PC-3 (cell line): ENCODE measurements around the gene NR1H2. TPM values are rescaled to one million over a fixed set of nuclear protein-coding genes. Genes with fewer than 3 reads are reported as not detected.
"Not testable (repeated sequence)": the region's sequence is repeated elsewhere in the genome, so short reads cannot be mapped to it uniquely, and the experiment has no call there.

Experiments
- ATAC-seq: fragments of 200-7000 bp; cut with Tn5 transposase; 2 replicates; pipeline ENCODE4 v1.9.1; 2020; ENCODE audit warnings: mild to moderate bottlenecking, moderate library complexity
- BruUV-seq: library from RNA; stranded (reverse); fragments of 400-500 nt; replicated peaks from 2 replicates; lab custom pipeline; 2021; lab: Mats Ljungman, UMichigan
- CTCF ChIA-PET: fragments of 300-600 bp; sonication (Branson Sonifier 250); formaldehyde crosslinking; loops from one replicate; lab custom pipeline; 2022; ENCODE audit warnings: antibody characterized with exemption; lab: Charles Lee
- POLR2A ChIA-PET: fragments of 300-600 bp; sonication (Branson Sonifier 250); formaldehyde crosslinking; loops from one replicate; lab custom pipeline; 2022; ENCODE audit warnings: antibody characterized with exemption; ENCODE audit not compliant: unreplicated experiment; lab: Charles Lee
- DNase-seq: peaks from one replicate; pipeline ENCODE4 v3.0.0-alpha.2; 2015
- H2AFZ ChIP-seq: fragments of 300-600 bp; sonication (generic); 2 replicates; pipeline ENCODE4 v1.6.0; 2016; ENCODE audit warnings: antibody characterized with exemption, low read length
- H3F3A ChIP-seq: fragments of 300-600 bp; sonication (generic); one replicate; pipeline ENCODE4 v1.6.0; 2017; ENCODE audit warnings: antibody characterized with exemption, low read length, control low read depth, mild to moderate bottlenecking; ENCODE audit not compliant: unreplicated experiment
- H3K27ac ChIP-seq: fragments of 300-600 bp; sonication (generic); 2 replicates; pipeline ENCODE4 v1.5.1; 2016; ENCODE audit warnings: mild to moderate bottlenecking, low read length
- H3K27me3 ChIP-seq: fragments of 300-600 bp; sonication (generic); 2 replicates; pipeline ENCODE4 v1.6.1; 2016; ENCODE audit warnings: low read length, mixed read lengths
- H3K36me3 ChIP-seq: fragments of 300-600 bp; sonication (generic); 2 replicates; pipeline ENCODE4 v1.6.1; 2016; ENCODE audit warnings: low read depth, mixed run types, low read length, mixed read lengths
- H3K4me1 ChIP-seq: fragments of 300-600 bp; sonication (generic); 2 replicates; pipeline ENCODE4 v1.5.1; 2016; ENCODE audit warnings: low read length; ENCODE audit not compliant: insufficient read depth
- H3K4me2 ChIP-seq: fragments of 300-600 bp; sonication (generic); 2 replicates; pipeline ENCODE4 v1.6.0; 2016; ENCODE audit warnings: low read length
- H3K4me3 ChIP-seq: fragments of 300-600 bp; sonication (generic); 2 replicates; pipeline ENCODE4 v1.5.1; 2016; ENCODE audit warnings: mild to moderate bottlenecking, low read length, mixed read lengths
- H3K79me2 ChIP-seq: fragments of 300-600 bp; sonication (generic); 2 replicates; pipeline ENCODE4 v1.6.1; 2017; ENCODE audit warnings: low read length, mixed read lengths
- H3K9ac ChIP-seq: fragments of 300-600 bp; sonication (generic); 2 replicates; pipeline ENCODE4 v1.6.0; 2016; ENCODE audit warnings: mild to moderate bottlenecking, low read length
- H3K9me2 ChIP-seq: fragments of 300-600 bp; sonication (generic); replicated peaks from 2 replicates; pipeline ENCODE4 v1.6.1; 2016; ENCODE audit warnings: mixed run types, low read length, mixed read lengths
- H3K9me3 ChIP-seq: fragments of 300-600 bp; sonication (generic); 2 replicates; pipeline ENCODE4 v1.6.1; 2016; ENCODE audit warnings: low read length, mixed read lengths
- H4K20me1 ChIP-seq: fragments of 300-600 bp; sonication (generic); 2 replicates; pipeline ENCODE4 v1.6.1; 2016; ENCODE audit warnings: low read length, mixed read lengths
- EZH2 ChIP-seq: fragments of 300-600 bp; sonication (generic); IDR thresholded peaks from one replicate; pipeline ENCODE4 v1.6.1; 2017; ENCODE audit warnings: antibody characterized with exemption, mild to moderate bottlenecking, low read length; ENCODE audit not compliant: unreplicated experiment
- EZH2phosphoT487 ChIP-seq: fragments of 300-600 bp; sonication (generic); IDR thresholded peaks from 2 replicates; pipeline ENCODE4 v1.6.1; 2018; ENCODE audit warnings: mild to moderate bottlenecking, antibody characterized with exemption, low read length, borderline replicate concordance
- intact Hi-C: fragments of 100-400 bp; cut with micrococcal nuclease; formaldehyde crosslinking; loops from 2 replicates; pipeline ENCODE4 v1.9.0; 2023
- total RNA-seq: library from RNA; depleted of rRNA; stranded (reverse); fragments of >200 nt; gene quantifications from 2 replicates; pipeline ENCODE4 v1.2.3, GENCODE V29; 2014
- TF ChIP-seq, protein P1 (sequence below): fragments of 300-600 bp; sonication (generic); conservative IDR thresholded peaks from 2 replicates; pipeline ENCODE4 v1.5.1; 2017; ENCODE audit warnings: antibody characterized with exemption, low read depth, mild to moderate bottlenecking, low read length

Gene NR1H2
- total RNA-seq, 1 experiment from 2014 or later, result 130 TPM

DNA sequence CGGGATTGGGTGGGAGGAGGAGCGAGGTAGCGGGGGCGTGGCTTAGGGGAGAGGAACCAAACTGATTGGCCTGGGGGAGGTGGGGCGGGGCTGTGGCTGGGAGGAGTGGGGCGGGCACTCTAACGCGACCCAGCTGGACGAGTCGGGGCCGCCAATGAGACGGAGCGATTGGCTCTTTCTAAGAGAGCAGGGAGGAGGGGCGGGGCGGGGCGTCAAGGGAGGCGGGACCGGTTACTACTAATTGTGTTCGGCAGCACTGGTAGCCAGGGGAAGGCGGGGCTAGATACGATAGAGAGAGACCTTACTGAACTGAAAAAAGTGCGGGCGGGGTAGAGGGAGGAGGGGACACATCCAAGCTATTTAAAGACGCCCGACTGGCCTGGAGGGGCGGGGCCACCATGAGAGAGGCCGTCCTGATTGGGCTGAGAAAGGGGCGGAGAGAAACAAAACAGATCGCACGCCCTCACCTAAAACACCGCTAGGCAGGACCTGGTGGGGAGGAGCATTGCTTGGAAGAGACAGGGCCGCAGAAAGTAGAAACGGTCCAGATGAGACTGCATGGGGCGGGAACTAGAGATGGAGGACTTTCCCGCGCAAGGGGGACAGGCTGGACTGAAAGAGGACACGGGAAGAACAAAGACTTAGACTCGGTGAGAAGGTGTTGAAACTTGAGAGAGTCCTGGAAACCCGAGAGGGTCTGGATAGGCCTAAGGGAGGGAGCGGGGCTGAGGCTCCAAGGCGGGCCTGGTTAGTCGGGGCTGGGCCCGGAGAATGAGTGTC lies 46.9 kb upstream of the NR1H2 start, which contains the start of gene KCNC3:
Gene KCNC3, minus strand, starts transcription at position 232 of the 780 bp plus-strand sequence. CDS start 295 bp downstream, outside the sequence.
- Histone ChIP-seq H3K36me3 (no peaks in the 10 kb centered on the region), H3F3A (no peaks in the 10 kb centered on the region), H3K9me3 (no peaks in the 10 kb centered on the region), H3K79me2 (no peaks in the 10 kb centered on the region), H3K4me2 (peak within 1 kb of the TSS; percentile 86), H3K27me3 (no peaks in the 10 kb centered on the region), H2AFZ (peak within 1 kb of the TSS; percentile 76), H3K9me2 (no peaks in the 10 kb centered on the region), H3K27ac (no peak within 1 kb of the TSS), H3K4me3 (peak within 1 kb of the TSS; percentile 64), H3K9ac (no peak within 1 kb of the TSS), H3K4me1 (peaks cover 16% of the 10 kb centered on the region; the same call in 1 of the 2 replicates), H4K20me1 (peaks cover 13% of the 10 kb centered on the region; the same call in 1 of the 2 replicates)
- CTCF ChIA-PET, result interaction anchor here (0.6 to 1.9 kb wide), 17 partner anchors 13 to 1374 kb away, joined by 3 to 35 read pairs (median 8); partner anchors contain the start of gene ZNF473
- TF ChIP-seq EZH2 (no peak), EZH2phosphoT487 (no peak)
- TF ChIP-seq, protein P1, sequence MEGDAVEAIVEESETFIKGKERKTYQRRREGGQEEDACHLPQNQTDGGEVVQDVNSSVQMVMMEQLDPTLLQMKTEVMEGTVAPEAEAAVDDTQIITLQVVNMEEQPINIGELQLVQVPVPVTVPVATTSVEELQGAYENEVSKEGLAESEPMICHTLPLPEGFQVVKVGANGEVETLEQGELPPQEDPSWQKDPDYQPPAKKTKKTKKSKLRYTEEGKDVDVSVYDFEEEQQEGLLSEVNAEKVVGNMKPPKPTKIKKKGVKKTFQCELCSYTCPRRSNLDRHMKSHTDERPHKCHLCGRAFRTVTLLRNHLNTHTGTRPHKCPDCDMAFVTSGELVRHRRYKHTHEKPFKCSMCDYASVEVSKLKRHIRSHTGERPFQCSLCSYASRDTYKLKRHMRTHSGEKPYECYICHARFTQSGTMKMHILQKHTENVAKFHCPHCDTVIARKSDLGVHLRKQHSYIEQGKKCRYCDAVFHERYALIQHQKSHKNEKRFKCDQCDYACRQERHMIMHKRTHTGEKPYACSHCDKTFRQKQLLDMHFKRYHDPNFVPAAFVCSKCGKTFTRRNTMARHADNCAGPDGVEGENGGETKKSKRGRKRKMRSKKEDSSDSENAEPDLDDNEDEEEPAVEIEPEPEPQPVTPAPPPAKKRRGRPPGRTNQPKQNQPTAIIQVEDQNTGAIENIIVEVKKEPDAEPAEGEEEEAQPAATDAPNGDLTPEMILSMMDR, result no peak
- POLR2A ChIA-PET, result interaction anchor here (0.5 to 1.0 kb wide), 8 partner anchors 15 to 490 kb away, joined by 3 to 7 read pairs (median 5); partner anchors contain the start of gene NR1H2
- intact Hi-C loops, result loop anchor here (1.0 to 2.0 kb wide), 4 partner anchors 29 to 461 kb away; partner anchors contain the start of gene JOSD2
- BruUV-seq, result TSS peak; percentile 59
- ATAC-seq, result peak; percentile 75
- DNase-seq, result peak; percentile 99

DNA sequence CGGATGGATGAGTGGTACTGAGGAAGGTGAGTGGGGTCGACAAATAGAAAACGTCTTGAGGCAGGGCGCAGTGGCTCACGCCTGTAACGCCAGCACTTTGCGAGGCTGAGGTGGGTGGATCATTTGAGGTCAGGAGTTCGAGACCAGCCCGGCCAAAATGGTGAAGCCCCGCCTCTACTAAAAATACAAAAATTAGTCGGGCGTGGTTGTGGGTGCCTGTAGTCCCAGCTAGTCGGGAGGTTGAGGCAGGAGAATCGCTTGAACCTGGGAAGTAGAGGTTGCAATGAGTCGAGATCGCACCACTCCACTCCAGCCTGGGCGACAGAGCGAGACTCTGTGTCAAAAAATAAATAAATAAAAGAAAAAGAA lies 46.3 kb upstream of the NR1H2 start:
- H3K9ac ChIP-seq, result not testable (repeated sequence)

DNA sequence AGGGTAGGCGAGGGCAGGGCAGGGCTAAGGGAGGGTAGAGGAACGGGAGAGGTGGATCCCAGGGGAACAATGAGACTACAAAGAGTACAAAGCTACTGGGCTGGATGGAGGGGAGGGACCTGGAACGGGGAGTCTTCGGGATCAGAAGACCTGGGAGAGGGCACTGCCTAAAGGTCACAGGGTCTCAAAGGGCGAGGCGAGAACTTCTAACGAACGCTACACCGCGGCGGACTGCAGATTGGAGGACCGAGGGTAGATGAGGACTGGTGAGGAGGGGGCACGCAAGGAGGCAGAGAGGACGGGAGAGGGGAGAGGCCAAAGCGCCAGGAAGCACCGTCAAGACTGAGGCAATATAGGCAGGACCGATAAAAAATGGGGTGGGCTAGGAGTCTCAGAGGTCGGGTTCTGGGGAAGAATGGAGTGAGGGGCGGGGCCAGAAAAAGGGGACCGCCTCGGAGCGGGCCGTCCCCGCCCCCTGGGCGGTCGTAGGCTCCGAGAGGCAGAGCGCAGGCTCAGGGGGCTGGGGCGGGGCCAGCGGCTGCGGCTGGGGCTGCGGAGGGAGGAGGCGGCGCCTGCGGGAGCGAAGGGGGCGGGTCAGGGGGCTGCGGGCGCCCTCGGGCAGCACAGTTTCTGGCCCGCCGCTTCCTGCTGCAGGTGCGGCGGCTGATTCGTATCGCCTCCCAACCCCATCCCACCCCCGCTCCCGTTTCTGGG lies 45.7 kb upstream of the NR1H2 start:
- TF ChIP-seq EZH2 (no peak), EZH2phosphoT487 (no peak)
- TF ChIP-seq, protein P1, result no peak
- Histone ChIP-seq H3K4me2 (peak overlapping the region; percentile 72), H3K79me2 (no peaks in the 10 kb centered on the region), H4K20me1 (0 out of 2 replicates have a peak, but pooled peaks cover 4% of the 10 kb centered on the region), H3K36me3 (no peaks in the 10 kb centered on the region), H2AFZ (peak overlapping the region; percentile 76), H3F3A (no peaks in the 10 kb centered on the region), H3K27ac (no peak overlapping the region), H3K4me1 (peaks cover 16% of the 10 kb centered on the region; the same call in 1 of the 2 replicates), H3K27me3 (no peaks in the 10 kb centered on the region), H3K9me3 (no peaks in the 10 kb centered on the region), H3K9ac (no peak overlapping the region), H3K4me3 (peak overlapping the region; percentile 55), H3K9me2 (no peaks in the 10 kb centered on the region)
- ChIA-PET POLR2A (no interaction called here), CTCF (interaction anchor here (0.5 kb wide), 1 partner anchor 257 kb away, joined by 6 read pairs; no protein-coding TSS in a partner anchor)
- intact Hi-C loops, result no loop called here
- no TSS peak for BruUV-seq
- DNase-seq, result peak; percentile 80
- peak; percentile 28 for ATAC-seq

More for the DNA sequence above, 46.3 kb upstream of the NR1H2 start:
- peak overlapping the region; percentile 72 for H3K4me2 ChIP-seq
- not testable (repeated sequence) for H3K36me3 ChIP-seq, H4K20me1 ChIP-seq, ATAC-seq, H3K27ac ChIP-seq, DNase-seq, H3F3A ChIP-seq, H3K27me3 ChIP-seq, H3K9me3 ChIP-seq, H3K9me2 ChIP-seq, H3K79me2 ChIP-seq, BruUV-seq
- POLR2A ChIA-PET, result interaction anchor here (0.6 to 1.0 kb wide), 2 partner anchors 46 to 210 kb away, joined by 4 to 7 read pairs; partner anchors contain the start of gene NR1H2
- peaks cover 16% of the 10 kb centered on the region; the same call in 1 of the 2 replicates for H3K4me1 ChIP-seq
- H2AFZ ChIP-seq, result peak overlapping the region; percentile 72
- intact Hi-C loops, result loop anchor here (1.0 to 2.0 kb wide), 4 partner anchors 29 to 461 kb away; partner anchors contain the start of gene JOSD2
- CTCF ChIA-PET, result interaction anchor here (1.4 to 1.9 kb wide), 3 partner anchors 14 to 78 kb away, joined by 9 to 35 read pairs (median 12); no protein-coding TSS in a partner anchor
- H3K4me3 ChIP-seq, result peak overlapping the region; percentile 55
